Activated T-helper 1 cell treated with anti-CD3 and anti-CD28 coated beads, Interleukin-2, amount 50 U/mL, for 16 hours (primary cell): ENCODE data around the gene ZNF354B.
"Not testable (repeated sequence)": the region's sequence is repeated elsewhere in the genome, so short reads cannot be mapped to it uniquely, and the experiment has no call there.

Source experiments
- DNase-seq, 2 donors: peaks; one replicate each; pipeline ENCODE4 v3.0.0-alpha.2; 2020; ENCODE audit warnings: low read depth in 1 of 2, low spot score in 1 of 2

ZNF354B gene

GRCh38 chr5:178859625-178860521 is at the start of gene ZNF354B:
TSS of gene ZNF354B (plus strand) at chr5:178859953. CDS start at chr5:178861048, 1,095 bp downstream.
- peak; percentile 56 to 67 for DNase-seq

GRCh38 chr5:178817506-178817905 is 42.2 kb upstream of the ZNF354B start:
- DNase-seq: no peak

- DNase-seq: no peak
Measured at GRCh38 chr5:178818094-178818493, 41.7 kb upstream of the ZNF354B start.

- DNase-seq: no peak
Measured at GRCh38 chr5:178820001-178820400, 39.8 kb upstream of the ZNF354B start.

- DNase-seq: no peak
Measured at GRCh38 chr5:178825444-178825843, 34.3 kb upstream of the ZNF354B start.

- no peak for DNase-seq
Measured at GRCh38 chr5:178826216-178826615, 33.5 kb upstream of the ZNF354B start.

GRCh38 chr5:178827636-178828035 is 32.1 kb upstream of the ZNF354B start:
- DNase-seq: no peak

- no peak for DNase-seq
Measured at GRCh38 chr5:178831049-178831448, 28.7 kb upstream of the ZNF354B start.

GRCh38 chr5:178832618-178833201 is 27.0 kb upstream of the ZNF354B start:
- DNase-seq: no peak

GRCh38 chr5:178836628-178837027 is 23.1 kb upstream of the ZNF354B start:
- DNase-seq: no peak

GRCh38 chr5:178838695-178839318 is 20.9 kb upstream of the ZNF354B start:
- not testable (repeated sequence) for DNase-seq

GRCh38 chr5:178839319-178839704 is 20.4 kb upstream of the ZNF354B start:
- peak; percentile 17 to 18 for DNase-seq

GRCh38 chr5:178840399-178840798 is 19.4 kb upstream of the ZNF354B start:
- DNase-seq: not testable (repeated sequence)

- no peak for DNase-seq
Measured at GRCh38 chr5:178849316-178849715, 10.4 kb upstream of the ZNF354B start.

GRCh38 chr5:178851951-178852350 is 7.8 kb upstream of the ZNF354B start:
- no peak for DNase-seq

GRCh38 chr5:178854284-178854683 is 5.5 kb upstream of the ZNF354B start:
- DNase-seq: no peak

GRCh38 chr5:178860615-178861014 is 862 bp downstream of the ZNF354B start:
- DNase-seq: not testable (repeated sequence)

GRCh38 chr5:178861627-178862026 is 1.9 kb downstream of the ZNF354B start:
- no peak for DNase-seq

- no peak for DNase-seq
Measured at GRCh38 chr5:178866946-178867345, 7.2 kb downstream of the ZNF354B start.

- no peak for DNase-seq
Measured at GRCh38 chr5:178869577-178869976, 9.8 kb downstream of the ZNF354B start.

- no peak for DNase-seq
Measured at GRCh38 chr5:178870411-178870810, 10.7 kb downstream of the ZNF354B start.

- DNase-seq: no peak
Measured at GRCh38 chr5:178872302-178872701, 12.5 kb downstream of the ZNF354B start.
